Measurements from ENCODE around the gene CMTM2. TPM values are rescaled to one million over a fixed set of nuclear protein-coding genes. Genes with fewer than 3 reads are reported as not detected.

The CMTM2 gene
- total RNA-seq, 1 donor from 2014 or later, result 3.1 TPM

DNA sequence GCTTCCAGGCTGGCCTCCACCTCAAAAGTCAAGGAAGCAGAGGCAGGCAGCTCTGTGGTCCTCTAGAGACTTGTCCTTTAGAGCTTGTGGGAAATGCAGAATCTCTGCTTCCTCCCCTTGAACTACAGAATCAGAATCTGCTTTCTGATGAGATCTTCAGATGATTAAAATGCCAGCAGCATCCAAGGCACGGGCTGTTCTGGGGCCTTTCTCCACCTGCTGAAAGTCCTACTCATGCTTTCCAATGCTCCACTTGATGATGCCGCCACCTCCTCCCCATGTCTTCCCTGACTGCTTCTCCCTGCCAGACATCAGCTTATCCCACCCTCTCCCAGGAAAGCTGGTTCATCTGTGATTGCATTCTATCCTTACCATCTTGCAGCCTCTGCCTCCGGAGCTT, 58.5 kb downstream of the CMTM2 start:
- no peak for TF ChIP-seq CTCF (IDR thresholded peaks at IDR 0.05)
- no peaks in the 10 kb centered on the region for H3K36me3 ChIP-seq
- H3K27ac ChIP-seq, result no peak overlapping the region
- H3K4me3 ChIP-seq, result no peak overlapping the region
- DNase-seq (no peak), ATAC-seq (no peak)
- no peaks in the 10 kb centered on the region for H3K4me1 ChIP-seq
- intact Hi-C loops (cut with DNase I), result no loop called here
- no peaks in the 10 kb centered on the region for H3K9me3 ChIP-seq
- no peaks in the 10 kb centered on the region for H3K27me3 ChIP-seq

Other genes starting within 250 kb of the CMTM2 start
- gene CDH5, start 212.8 kb upstream of the CMTM2 start, total RNA-seq, result 144 TPM
- 0.87 TPM for gene BEAN1, start 152.2 kb upstream of the CMTM2 start, total RNA-seq
- 36.1 TPM for gene TK2, start 29.3 kb upstream of the CMTM2 start, total RNA-seq
- 57.6 TPM for gene CKLF, start 26.9 kb upstream of the CMTM2 start, total RNA-seq
- 8.4 TPM for gene CMTM1, start 13.0 kb upstream of the CMTM2 start, total RNA-seq
- gene CMTM3, start 25.2 kb downstream of the CMTM2 start, total RNA-seq, result 38.1 TPM
- 58.0 TPM for gene CMTM4, start 117.3 kb downstream of the CMTM2 start, total RNA-seq
- gene DYNC1LI2, start 172.1 kb downstream of the CMTM2 start, total RNA-seq, result 122 TPM
- gene TERB1, start 222.1 kb downstream of the CMTM2 start, total RNA-seq, result 0.26 TPM